LNCaP clone FGC (cell line): ENCODE results near the gene BRCA1.
A peak's percentile ranks its signal among the peaks of the same experiment; 100 is the strongest.
"Not testable (repeated sequence)": the region's sequence is repeated elsewhere in the genome, so short reads cannot be mapped to it uniquely, and the experiment has no call there.

Experiments
- DNase-seq: peaks from one replicate; pipeline ENCODE4 v3.0.0-alpha.2; 2011; ENCODE audit warnings: low read depth
- H3K4me3 ChIP-seq: 2 replicates; pipeline ENCODE4 v1.5.1; 2011; ENCODE audit warnings: mild to moderate bottlenecking, low read depth, low read length, control low read depth
- CTCF ChIP-seq: IDR thresholded peaks from 2 replicates; pipeline ENCODE4 v1.5.1; 2012; ENCODE audit warnings: mild to moderate bottlenecking; ENCODE audit not compliant: control insufficient read depth, insufficient read depth; ENCODE audit errors: extremely low read depth

BRCA1 gene

GRCh38 chr17:43125133-43125966 lies at the start of gene BRCA1:
BRCA1 (minus strand) TSS chr17:43125364; CDS start chr17:43124096, 1,268 bp downstream.
- peak; percentile 99 for DNase-seq
- peak within 1 kb of the TSS; percentile 72 for H3K4me3 ChIP-seq
- TF ChIP-seq CTCF, result no peak

DNA sequence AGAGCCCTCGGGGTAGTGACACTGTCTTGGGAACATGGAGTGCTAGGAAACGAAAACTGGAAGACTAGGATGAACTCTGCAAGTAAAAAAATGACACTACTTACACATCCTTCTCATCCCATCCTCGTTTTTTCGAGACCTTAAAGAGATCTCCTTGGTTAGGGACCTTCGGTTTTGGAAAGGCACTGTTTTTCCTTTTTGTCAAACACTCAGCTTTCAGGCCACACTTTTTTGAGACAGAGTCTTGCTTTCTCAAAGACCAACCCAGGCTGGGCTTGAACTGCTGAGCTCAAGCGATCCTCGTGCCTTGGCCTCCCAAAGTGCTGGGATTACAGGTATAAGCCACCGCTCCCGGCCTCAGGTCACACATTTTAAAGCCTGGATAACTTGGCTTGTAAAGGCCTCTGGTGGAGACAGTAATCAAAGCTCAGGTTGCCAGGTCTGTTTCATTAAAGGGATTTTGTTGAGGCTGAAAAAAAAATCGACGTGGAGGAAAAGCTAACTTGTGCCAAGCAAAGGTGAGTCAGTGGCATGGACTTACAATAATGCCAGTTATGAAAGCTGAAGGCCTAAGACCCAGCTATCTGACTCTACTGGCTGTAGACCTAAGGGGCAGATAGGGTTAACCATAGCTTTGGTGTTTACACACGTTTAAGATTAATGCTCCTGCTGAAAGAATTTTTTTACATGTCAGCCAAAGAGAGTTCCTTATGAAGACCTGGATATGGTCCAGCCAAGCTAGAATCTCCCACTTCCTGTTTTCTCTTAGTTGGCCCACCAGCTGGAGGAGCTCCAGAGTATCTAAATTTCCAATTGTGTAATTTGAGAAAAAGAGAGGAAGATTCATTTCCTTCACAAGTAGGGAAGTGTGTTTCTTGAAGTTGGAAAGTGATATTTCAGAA lies 46.7 kb upstream of the BRCA1 start:
- no peak for TF ChIP-seq CTCF
- peak; percentile 39 for DNase-seq
- H3K4me3 ChIP-seq, result peak overlapping the region; percentile 84

GRCh38 chr17:43170766-43171585 lies 45.8 kb upstream of the BRCA1 start, which contains the start of gene NBR1:
NBR1 (plus strand) TSS chr17:43171214; CDS start chr17:43175800, 4,586 bp downstream.
- peak; percentile 93 for DNase-seq
- no peak for TF ChIP-seq CTCF
- peak within 1 kb of the TSS; percentile 84 for H3K4me3 ChIP-seq

DNA sequence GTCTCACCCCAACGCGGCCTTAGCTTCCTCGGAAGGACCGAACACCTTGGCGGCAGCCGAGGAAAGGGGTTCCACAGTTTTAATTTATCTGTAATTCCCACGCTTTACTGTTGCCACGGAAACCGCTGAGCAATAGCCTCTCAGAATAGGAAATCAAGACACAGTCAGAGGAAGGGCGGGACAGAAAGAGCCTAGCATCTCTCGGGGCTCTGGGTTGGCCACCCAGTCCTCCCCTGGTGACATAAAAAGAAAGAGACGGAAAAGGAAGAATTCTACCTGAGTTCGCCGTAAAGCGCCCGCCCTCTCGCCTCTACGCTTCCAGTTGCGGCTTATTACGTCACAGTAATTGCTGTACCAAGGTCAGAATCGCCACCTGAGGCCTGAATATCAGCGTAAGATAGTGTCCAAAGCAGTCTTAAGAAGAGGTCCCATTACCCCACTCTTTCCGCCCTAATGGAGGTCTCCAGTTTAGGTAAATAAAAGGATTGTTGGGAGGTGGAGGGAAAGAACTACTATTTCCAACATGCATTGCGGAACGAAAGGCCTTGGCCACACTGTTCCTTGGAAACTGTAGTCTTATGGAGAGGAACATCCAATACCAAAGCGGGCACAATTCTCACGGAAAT lies 45.1 kb upstream of the BRCA1 start:
- H3K4me3 ChIP-seq, result peak overlapping the region; percentile 84
- peak; percentile 90 for DNase-seq

DNA sequence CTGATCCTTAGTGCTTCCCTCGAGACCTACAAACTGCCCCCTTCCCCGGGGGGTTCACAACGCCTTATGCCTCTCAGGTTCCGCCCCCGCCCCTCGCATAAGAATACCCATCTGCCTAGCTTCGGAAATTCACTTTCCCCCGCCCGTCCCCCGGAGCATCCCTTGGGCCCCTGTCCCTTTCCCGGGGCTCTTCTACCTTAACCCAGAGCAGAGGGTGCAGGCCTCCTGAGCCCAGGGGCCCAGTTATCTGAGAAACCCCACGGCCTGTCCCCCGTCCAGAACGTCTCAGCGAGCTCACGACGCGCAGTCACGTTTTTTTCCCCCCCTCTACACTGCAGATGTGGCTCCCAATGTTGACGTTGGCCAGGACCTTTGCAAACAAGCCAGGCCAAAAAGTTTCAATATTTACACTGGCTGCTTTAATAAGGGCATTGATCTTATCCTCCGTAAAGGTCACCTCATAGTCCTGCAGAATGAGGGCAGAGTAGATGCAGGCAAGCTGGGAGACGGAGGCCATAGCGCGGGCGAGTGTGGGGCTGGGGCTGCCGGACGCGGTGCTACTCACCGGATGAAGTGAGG lies 44.5 kb upstream of the BRCA1 start:
- H3K4me3 ChIP-seq, result peak overlapping the region; percentile 84
- peak; percentile 58 for DNase-seq
- no peak for TF ChIP-seq CTCF

More for the DNA sequence above, 45.1 kb upstream of the BRCA1 start:
- no peak for TF ChIP-seq CTCF

GRCh38 chr17:43165971-43166370 lies 40.8 kb upstream of the BRCA1 start:
- not testable (repeated sequence) for DNase-seq, H3K4me3 ChIP-seq

DNA sequence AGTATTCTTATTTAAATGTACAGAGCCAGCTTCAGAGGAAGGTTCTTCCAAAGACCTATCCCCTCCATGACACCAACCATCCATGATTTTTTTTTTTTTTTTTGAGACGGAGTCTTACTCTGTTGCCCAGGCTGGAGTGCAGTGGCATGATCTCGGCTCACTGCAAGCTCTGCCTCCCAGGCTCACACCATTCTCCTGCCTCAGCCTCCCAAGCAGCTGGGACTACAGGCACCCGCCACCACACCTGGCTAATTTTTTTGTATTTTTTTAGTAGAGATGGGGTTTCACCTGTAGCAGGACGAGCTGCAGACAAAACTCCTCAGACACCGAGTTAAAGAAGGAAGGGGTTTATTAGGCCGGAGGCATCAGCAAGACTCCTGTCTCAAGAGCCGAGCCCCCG lies 34.8 kb upstream of the BRCA1 start:
- H3K4me3 ChIP-seq, DNase-seq: not testable (repeated sequence)

DNA sequence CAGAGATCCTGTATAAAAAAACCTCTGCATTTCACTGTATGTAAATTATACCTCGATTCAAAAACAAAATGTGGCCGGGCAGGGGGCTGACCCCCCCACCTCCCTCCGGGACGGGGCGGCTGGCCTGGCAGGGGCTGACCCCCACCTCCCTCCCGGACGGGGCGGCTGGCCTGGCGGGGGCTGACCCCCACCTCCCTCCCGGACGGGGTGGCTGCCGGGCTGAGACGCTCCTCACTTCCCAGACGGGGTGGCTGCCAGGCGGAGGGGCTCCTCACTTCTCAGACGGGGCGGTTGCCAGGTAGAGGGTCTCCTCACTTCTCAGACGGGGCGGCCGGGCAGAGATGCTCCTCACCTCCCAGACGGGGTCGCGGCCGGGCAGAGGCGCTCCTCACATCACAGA lies 34.1 kb upstream of the BRCA1 start:
- DNase-seq, H3K4me3 ChIP-seq: not testable (repeated sequence)
